GM12878 (cell line): ENCODE measurements around the gene AP4S1. TPM values are rescaled to one million over a fixed set of nuclear protein-coding genes. Genes with fewer than 3 reads are reported as not detected.

Source experiments
- ATAC-seq: fragments of 200-7000 bp; cut with Tn5 transposase; 3 replicates; pipeline ENCODE4 v1.9.1; 2020; ENCODE audit warnings: mild to moderate bottlenecking, moderate library complexity
- BruUV-seq: library from RNA; stranded (reverse); fragments of 400-500 nt; replicated peaks from 2 replicates; lab custom pipeline; 2021; lab: Mats Ljungman, UMichigan
- CTCF ChIA-PET: fragments of 300-600 bp; sonication (Branson Sonifier 250); formaldehyde crosslinking; extraction: SDS; loops from one replicate; lab custom pipeline; 2021; ENCODE audit warnings: inconsistent platforms; lab: Yijun Ruan, JAX
- POLR2A ChIA-PET: fragments of 350-600 bp; formaldehyde crosslinking; extraction: SDS; loops from one replicate; lab custom pipeline; 2021; ENCODE audit warnings: inconsistent platforms; lab: Charles Lee
- RAD21 ChIA-PET: fragments of 300-600 bp; sonication (Branson Sonifier 250); formaldehyde crosslinking; loops from one replicate; lab custom pipeline; 2023; ENCODE audit warnings: antibody characterized with exemption; ENCODE audit not compliant: unreplicated experiment; lab: Charles Lee
- SMC1A ChIA-PET: fragments of 300-600 bp; sonication (Branson Sonifier 250); formaldehyde crosslinking; loops from one replicate; lab custom pipeline; 2023; ENCODE audit not compliant: unreplicated experiment, uncharacterized antibody; lab: Charles Lee
- DNase-seq: peaks from one replicate; pipeline ENCODE4 v3.0.0-alpha.2; 2011; ENCODE audit warnings: low read depth, low spot score
- FAIRE-seq: peaks from 3 replicates; lab custom pipeline; 2011; peaks lifted over from hg19 to GRCh38; lab: Jason Lieb, UNC
- H2AFZ ChIP-seq: 2 replicates; pipeline ENCODE4 v1.6.0; 2011; ENCODE audit warnings: low read depth, low read length, control low read depth; ENCODE audit not compliant: control insufficient read depth
- H3K27ac ChIP-seq: 2 replicates; pipeline ENCODE4 v1.5.1; 2011; ENCODE audit warnings: control low read depth; ENCODE audit not compliant: control insufficient read depth, insufficient read depth
- H3K27me3 ChIP-seq, 2 experiments: replicated peaks in 1 of 2; 2 replicates each; pipeline versions ENCODE4 v1.6.0 to v1.6.1; 2011; ENCODE audit warnings: low read length in 1 of 2; ENCODE audit not compliant: control insufficient read depth in 2 of 2, insufficient read depth in 2 of 2
- H3K36me3 ChIP-seq, 2 experiments: 2 replicates each; pipeline ENCODE4 v1.5.1; 2011; ENCODE audit warnings: low read length in 1 of 2; ENCODE audit not compliant: control insufficient read depth in 2 of 2, insufficient read depth in 2 of 2
- H3K4me1 ChIP-seq: 2 replicates; pipeline ENCODE4 v1.6.1; 2011; ENCODE audit warnings: mild to moderate bottlenecking, low read length, moderate library complexity, mixed read lengths; ENCODE audit not compliant: control insufficient read depth, insufficient read depth
- H3K4me2 ChIP-seq: 2 replicates; pipeline ENCODE4 v1.6.0; 2011; ENCODE audit warnings: control low read depth; ENCODE audit not compliant: control insufficient read depth, insufficient read depth
- H3K4me3 ChIP-seq: fragments of 200-600 bp; sonication (generic); 2 replicates; pipeline ENCODE4 v1.5.1; 2016
- H3K79me2 ChIP-seq: 2 replicates; pipeline ENCODE4 v1.6.0; 2011; ENCODE audit warnings: low read length; ENCODE audit not compliant: control insufficient read depth, insufficient read depth
- H3K9ac ChIP-seq: 2 replicates; pipeline ENCODE4 v1.8.0; 2011; ENCODE audit warnings: low read length, control low read depth, mixed read lengths; ENCODE audit not compliant: control insufficient read depth, insufficient read depth
- H3K9me3 ChIP-seq: replicated peaks from 3 replicates; pipeline ENCODE4 v1.5.1; 2011; ENCODE audit warnings: mild to moderate bottlenecking, low read length; ENCODE audit not compliant: control insufficient read depth, insufficient read depth
- H4K20me1 ChIP-seq: 2 replicates; pipeline ENCODE4 v1.6.0; 2011; ENCODE audit not compliant: control insufficient read depth, insufficient read depth
- CBX5 ChIP-seq: sonication (generic); IDR thresholded peaks from 2 replicates; pipeline ENCODE4 v1.6.1; 2016; ENCODE audit warnings: low read depth, moderate library complexity, mild to moderate bottlenecking, inconsistent platforms
- NFYA ChIP-seq: IDR thresholded peaks from 2 replicates; pipeline ENCODE4 v1.6.1; 2011; ENCODE audit warnings: low read depth, mild to moderate bottlenecking, low read length, improper control_type of control experiment, borderline replicate concordance
- POLR2A ChIP-seq: IDR thresholded peaks from 2 replicates; pipeline ENCODE4 v1.6.1; 2011; ENCODE audit warnings: low read depth, mild to moderate bottlenecking, low read length
- WGBS: methylation state at CpG from one replicate; pipeline ENCODE4 v1.1.6; 2016; ENCODE audit warnings: low lambda C conversion rate; ENCODE audit not compliant: insufficient replicate concordance, insufficient coverage; ENCODE audit errors: missing lambda C conversion rate; 5-methylcytosine and 5-hydroxymethylcytosine counted together
- in situ Hi-C: fragments of 300-500 bp; cut with MboI; formaldehyde crosslinking; loops from 9 replicates; pipeline ENCODE4 v1.14.3; 2018; ENCODE audit warnings: mixed read lengths
- intact Hi-C: fragments of 100-400 bp; cut with micrococcal nuclease; formaldehyde crosslinking; loops from one replicate; pipeline ENCODE4 v1.14.2; 2022; ENCODE audit not compliant: unreplicated experiment
- polyA plus RNA-seq, 11 experiments: library from polyadenylated mRNA; depleted of rRNA in 4 of 11; unstranded in 6 of 11; stranded (reverse) in 5 of 11; fragments of >200 nt; fragmentation: Nextera tagmentation in 4 of 11; fragmentation: Illumina TruSeq in 1 of 11; extraction: Ambion mirVana in 4 of 11; extraction: Trizol in 1 of 11; gene quantifications; 1 replicate in 1 of 11; 2 replicates in 10 of 11; pipeline versions ENCODE4 v1.2.1 to v1.2.3, GENCODE V29; 2011 to 2016; ENCODE audit warnings: inconsistent platforms in 2 of 11, missing spikeins in 2 of 11, low read depth in 1 of 11
- total RNA-seq, 4 experiments: library from RNA; depleted of rRNA in 3 of 4; stranded (reverse); fragments of >200 nt in 3 of 4; fragmentation: Illumina TruSeq in 1 of 4; extraction: Trizol in 1 of 4; gene quantifications; 2 replicates each; pipeline versions ENCODE4 v1.2.1 to v1.2.3, GENCODE V29; 2013 to 2021
- TF ChIP-seq, protein P1 (sequence below): fragments of 450-650 bp; IDR thresholded peaks from 2 replicates; pipeline ENCODE4 v1.6.1; 2017; ENCODE audit warnings: mild to moderate bottlenecking, moderate library complexity
- TF ChIP-seq, protein P2 (sequence below): fragments of 450-650 bp; IDR thresholded peaks from 2 replicates; pipeline ENCODE4 v1.6.1; 2017; ENCODE audit warnings: mild to moderate bottlenecking

The AP4S1 gene
- total and polyA plus RNA-seq, 10 of the 15 experiments (the other 5 are each of a cell fraction or from before 2014, with no cell fraction given) = 3.6 to 9.0 (median 5.7) TPM

DNA sequence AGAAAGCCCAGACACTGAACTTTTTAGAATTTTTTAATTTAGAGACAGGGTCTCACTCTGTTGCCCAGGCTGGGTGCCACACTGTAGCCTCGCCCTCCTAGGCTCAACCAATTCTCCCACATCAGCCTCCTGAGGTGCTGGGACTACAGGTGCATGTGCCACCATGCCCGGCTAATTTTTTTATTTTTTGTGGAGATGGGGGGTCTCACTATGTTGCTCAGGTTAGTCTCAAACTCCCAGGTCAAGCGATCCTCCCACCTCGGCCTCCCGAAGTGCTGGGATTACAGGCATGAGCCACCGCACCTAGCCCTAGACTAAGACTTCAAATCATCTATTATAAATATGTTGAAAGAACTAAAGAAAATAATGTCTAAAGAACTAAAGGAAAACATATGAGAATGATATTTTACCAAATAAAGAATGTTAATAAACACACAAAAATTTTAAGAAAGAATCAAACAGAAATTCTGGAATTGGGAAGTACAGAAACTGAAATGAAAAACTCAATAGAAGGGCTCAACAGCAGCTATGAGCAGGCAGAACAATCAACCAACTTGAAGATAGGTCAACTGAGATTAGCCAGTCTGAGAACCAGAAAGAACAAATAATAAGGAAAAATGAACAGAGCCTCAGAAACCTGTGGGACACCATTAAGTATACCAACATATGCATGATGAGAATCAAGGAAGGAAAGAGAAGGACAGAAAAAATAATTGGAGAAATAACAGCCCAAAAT, 26.2 kb upstream of the AP4S1 start:
- TF ChIP-seq, protein P1, sequence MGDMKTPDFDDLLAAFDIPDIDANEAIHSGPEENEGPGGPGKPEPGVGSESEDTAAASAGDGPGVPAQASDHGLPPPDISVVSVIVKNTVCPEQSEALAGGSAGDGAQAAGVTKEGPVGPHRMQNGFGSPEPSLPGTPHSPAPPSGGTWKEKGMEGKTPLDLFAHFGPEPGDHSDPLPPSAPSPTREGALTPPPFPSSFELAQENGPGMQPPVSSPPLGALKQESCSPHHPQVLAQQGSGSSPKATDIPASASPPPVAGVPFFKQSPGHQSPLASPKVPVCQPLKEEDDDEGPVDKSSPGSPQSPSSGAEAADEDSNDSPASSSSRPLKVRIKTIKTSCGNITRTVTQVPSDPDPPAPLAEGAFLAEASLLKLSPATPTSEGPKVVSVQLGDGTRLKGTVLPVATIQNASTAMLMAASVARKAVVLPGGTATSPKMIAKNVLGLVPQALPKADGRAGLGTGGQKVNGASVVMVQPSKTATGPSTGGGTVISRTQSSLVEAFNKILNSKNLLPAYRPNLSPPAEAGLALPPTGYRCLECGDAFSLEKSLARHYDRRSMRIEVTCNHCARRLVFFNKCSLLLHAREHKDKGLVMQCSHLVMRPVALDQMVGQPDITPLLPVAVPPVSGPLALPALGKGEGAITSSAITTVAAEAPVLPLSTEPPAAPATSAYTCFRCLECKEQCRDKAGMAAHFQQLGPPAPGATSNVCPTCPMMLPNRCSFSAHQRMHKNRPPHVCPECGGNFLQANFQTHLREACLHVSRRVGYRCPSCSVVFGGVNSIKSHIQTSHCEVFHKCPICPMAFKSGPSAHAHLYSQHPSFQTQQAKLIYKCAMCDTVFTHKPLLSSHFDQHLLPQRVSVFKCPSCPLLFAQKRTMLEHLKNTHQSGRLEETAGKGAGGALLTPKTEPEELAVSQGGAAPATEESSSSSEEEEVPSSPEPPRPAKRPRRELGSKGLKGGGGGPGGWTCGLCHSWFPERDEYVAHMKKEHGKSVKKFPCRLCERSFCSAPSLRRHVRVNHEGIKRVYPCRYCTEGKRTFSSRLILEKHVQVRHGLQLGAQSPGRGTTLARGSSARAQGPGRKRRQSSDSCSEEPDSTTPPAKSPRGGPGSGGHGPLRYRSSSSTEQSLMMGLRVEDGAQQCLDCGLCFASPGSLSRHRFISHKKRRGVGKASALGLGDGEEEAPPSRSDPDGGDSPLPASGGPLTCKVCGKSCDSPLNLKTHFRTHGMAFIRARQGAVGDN = no peak
- TF ChIP-seq NFYA = no peak
- TF ChIP-seq CBX5 = no peak
- TF ChIP-seq POLR2A = no peak
- TF ChIP-seq, protein P2, sequence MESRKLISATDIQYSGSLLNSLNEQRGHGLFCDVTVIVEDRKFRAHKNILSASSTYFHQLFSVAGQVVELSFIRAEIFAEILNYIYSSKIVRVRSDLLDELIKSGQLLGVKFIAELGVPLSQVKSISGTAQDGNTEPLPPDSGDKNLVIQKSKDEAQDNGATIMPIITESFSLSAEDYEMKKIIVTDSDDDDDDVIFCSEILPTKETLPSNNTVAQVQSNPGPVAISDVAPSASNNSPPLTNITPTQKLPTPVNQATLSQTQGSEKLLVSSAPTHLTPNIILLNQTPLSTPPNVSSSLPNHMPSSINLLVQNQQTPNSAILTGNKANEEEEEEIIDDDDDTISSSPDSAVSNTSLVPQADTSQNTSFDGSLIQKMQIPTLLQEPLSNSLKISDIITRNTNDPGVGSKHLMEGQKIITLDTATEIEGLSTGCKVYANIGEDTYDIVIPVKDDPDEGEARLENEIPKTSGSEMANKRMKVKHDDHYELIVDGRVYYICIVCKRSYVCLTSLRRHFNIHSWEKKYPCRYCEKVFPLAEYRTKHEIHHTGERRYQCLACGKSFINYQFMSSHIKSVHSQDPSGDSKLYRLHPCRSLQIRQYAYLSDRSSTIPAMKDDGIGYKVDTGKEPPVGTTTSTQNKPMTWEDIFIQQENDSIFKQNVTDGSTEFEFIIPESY = no peak
- in situ Hi-C loops (no loop called here), intact Hi-C loops (no loop called here)
- no peak for DNase-seq
- peaks cover 5% of the 10 kb centered on the region; the same call in 1 of the 2 replicates for H4K20me1 ChIP-seq
- FAIRE-seq = no peak
- BruUV-seq = no TSS peak
- ChIA-PET CTCF (no interaction called here), RAD21 (no interaction called here), SMC1A (interaction anchor here (1.3 to 1.5 kb wide), 2 partner anchors 25 to 40 kb away, joined by 3 to 4 read pairs; no protein-coding TSS in a partner anchor), POLR2A (no interaction called here)
- no peak overlapping the region for H3K4me3 ChIP-seq
- no peak for ATAC-seq
- no peak overlapping the region for H2AFZ ChIP-seq
- H3K4me1 ChIP-seq = peaks cover 7% of the 10 kb centered on the region; the same call in 1 of the 2 replicates
- H3K9ac ChIP-seq = no peak overlapping the region
- H3K27me3 ChIP-seq = no peaks in the 10 kb centered on the region
- H3K9me3 ChIP-seq = peaks cover 8% of the 10 kb centered on the region
- no peak overlapping the region for H3K4me2 ChIP-seq
- WGBS = 93% methylated on average over 6 of the region's 6 CpGs
- 0 out of 4 replicates have a peak, but pooled peaks cover 0 to 10% of the 10 kb centered on the region in 2 experiments for H3K36me3 ChIP-seq
- no peak overlapping the region for H3K27ac ChIP-seq
- H3K79me2 ChIP-seq = peaks cover 35% of the 10 kb centered on the region
